T-helper 1 cell treated with Interleukin-12 subunit alpha and Interleukin-12 subunit beta and Interleukin-4 antibody, amounts not matched to agents 30 μg/mL and 1 μg/mL, for 36 hours (primary cell): ENCODE measurements around the gene CEMP1.

Experiments
- H3K27ac Mint-ChIP-seq: one replicate; pipeline ENCODE4 v1.8.0; 2021; ENCODE audit warnings: mild to moderate bottlenecking, mixed read lengths
- H3K27me3 Mint-ChIP-seq: one replicate; pipeline ENCODE4 v1.8.0; 2021; ENCODE audit warnings: low read depth, mixed read lengths
- H3K36me3 Mint-ChIP-seq: one replicate; pipeline ENCODE4 v1.8.0; 2021; ENCODE audit warnings: low read depth, mixed read lengths
- H3K4me1 Mint-ChIP-seq: one replicate; pipeline ENCODE4 v1.8.0; 2021; ENCODE audit warnings: low read depth, mixed read lengths
- H3K4me3 Mint-ChIP-seq: one replicate; pipeline ENCODE4 v1.8.0; 2021; ENCODE audit warnings: mild to moderate bottlenecking, moderate library complexity, mixed read lengths
- H3K9me3 Mint-ChIP-seq: one replicate; pipeline ENCODE4 v1.8.0; 2021; ENCODE audit warnings: mixed read lengths

The CEMP1 gene

DNA sequence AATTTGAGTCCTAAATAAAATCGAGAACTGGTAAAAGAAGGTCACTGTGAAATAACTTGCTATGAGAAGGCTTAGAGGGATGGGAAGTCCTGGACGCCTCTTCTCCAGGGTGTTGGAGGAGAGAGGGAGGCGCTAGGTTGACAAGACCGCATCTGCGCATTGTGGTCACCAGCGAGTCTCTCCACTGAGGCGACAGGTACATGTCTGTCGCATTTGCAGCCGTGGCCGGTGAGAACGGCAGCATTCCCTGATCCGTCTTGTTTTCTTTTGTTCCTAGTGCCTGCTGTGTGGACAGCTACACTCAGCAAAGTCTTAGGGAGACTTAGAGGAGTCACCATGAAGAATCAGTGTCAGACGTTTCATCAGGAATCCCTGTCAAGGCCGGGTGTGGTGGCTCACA is 25.5 kb downstream of the CEMP1 start:
- H3K4me3 Mint-ChIP-seq: no peak overlapping the region
- H3K9me3 Mint-ChIP-seq: no peaks in the 10 kb centered on the region
- H3K4me1 Mint-ChIP-seq: no peaks in the 10 kb centered on the region
- H3K36me3 Mint-ChIP-seq: no peaks in the 10 kb centered on the region
- H3K27me3 Mint-ChIP-seq: no peaks in the 10 kb centered on the region
- H3K27ac Mint-ChIP-seq: no peak overlapping the region

DNA sequence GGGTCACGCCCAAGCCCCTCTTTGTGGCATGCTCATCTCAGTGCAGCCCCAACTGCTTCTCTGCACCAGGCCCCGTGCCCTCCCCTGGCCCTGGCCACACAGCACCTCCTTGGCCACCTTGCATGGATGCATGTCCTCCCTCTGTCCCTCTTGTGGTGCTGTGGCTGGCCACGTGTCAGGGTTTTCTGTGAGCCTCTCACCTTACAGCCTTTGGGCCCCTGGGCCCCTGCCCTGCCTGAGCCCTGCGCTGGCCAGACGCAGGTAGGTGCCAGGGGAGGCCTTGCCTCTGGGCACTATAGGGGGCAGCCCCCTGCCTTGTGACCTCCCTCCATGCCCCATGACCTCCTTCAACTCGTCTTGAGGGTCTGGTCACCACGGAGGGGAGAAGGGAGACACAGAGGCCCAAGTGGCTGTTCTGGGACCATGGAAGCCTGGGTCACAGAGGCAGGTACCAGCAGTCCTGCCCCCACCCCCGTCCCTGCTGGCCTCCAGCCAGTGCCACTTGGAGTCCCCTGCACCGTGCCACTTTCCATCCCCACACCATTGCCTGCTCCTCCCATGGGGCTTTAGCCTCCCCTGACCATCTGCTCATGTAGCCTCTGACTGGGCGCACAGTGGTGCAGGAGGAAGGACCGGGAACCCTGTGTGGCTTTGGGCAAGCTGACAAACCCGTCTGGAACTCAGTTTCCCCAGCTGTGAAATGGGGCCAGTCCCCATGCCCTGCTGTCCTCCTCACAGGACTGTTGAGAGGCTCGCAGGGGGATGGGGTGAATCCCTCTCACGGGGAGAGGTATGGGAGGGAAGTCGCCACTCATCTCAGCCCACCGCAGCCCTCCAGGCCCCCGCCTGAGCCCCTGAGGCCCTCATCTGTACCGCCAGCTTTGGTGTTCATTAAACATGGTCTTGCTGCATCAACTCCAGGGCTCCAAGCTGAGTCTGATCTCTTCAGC is 29.0 kb downstream of the CEMP1 start:
- H3K4me1 Mint-ChIP-seq: no peaks in the 10 kb centered on the region
- no peak overlapping the region for H3K27ac Mint-ChIP-seq
- no peaks in the 10 kb centered on the region for H3K9me3 Mint-ChIP-seq
- no peak overlapping the region for H3K4me3 Mint-ChIP-seq
- H3K36me3 Mint-ChIP-seq: no peaks in the 10 kb centered on the region
- no peaks in the 10 kb centered on the region for H3K27me3 Mint-ChIP-seq

DNA sequence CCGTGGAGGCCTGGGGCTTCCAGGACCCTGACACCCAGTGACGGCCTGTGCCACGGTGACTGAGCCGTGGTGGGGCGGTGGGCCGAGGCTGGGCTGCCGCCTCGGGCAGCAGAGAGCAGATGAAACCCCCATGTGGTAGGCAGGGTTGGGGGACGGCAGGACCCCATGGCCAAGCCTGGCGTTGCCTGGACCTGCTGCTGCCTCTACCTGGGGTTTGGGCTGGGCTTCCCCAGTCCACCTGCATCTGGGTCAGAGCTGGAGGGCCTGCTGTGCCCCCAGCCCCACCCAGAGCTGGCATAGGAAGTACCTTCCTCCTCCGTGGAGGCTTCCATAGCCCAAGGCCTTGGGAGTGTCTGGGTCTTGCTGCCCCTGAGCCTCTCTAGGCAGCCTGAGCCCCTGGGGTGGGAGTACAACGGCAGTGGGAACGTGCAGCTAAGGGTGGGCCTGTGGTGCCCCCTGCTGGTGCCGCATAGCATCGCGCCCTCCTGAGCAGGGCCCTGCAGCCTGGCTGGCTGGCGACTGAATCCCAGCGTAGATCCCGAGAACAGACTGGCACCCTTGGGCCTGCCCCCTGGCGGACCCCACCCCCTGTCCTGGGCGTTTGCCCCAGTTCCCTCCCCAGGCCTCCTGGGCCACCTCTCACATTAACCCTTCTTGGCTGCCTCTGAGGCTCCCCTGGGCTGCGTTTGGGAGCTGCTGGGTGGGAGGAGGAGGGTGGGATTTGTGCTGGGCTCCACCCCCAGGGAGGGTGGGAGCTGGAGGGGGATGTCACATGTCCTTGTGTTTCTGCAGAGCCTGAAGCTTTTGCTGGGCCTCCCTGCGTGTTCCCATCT is 30.1 kb downstream of the CEMP1 start:
- no peaks in the 10 kb centered on the region for H3K9me3 Mint-ChIP-seq
- H3K36me3 Mint-ChIP-seq: no peaks in the 10 kb centered on the region
- H3K4me3 Mint-ChIP-seq: no peak overlapping the region
- H3K27ac Mint-ChIP-seq: no peak overlapping the region
- H3K4me1 Mint-ChIP-seq: no peaks in the 10 kb centered on the region
- H3K27me3 Mint-ChIP-seq: no peaks in the 10 kb centered on the region

DNA sequence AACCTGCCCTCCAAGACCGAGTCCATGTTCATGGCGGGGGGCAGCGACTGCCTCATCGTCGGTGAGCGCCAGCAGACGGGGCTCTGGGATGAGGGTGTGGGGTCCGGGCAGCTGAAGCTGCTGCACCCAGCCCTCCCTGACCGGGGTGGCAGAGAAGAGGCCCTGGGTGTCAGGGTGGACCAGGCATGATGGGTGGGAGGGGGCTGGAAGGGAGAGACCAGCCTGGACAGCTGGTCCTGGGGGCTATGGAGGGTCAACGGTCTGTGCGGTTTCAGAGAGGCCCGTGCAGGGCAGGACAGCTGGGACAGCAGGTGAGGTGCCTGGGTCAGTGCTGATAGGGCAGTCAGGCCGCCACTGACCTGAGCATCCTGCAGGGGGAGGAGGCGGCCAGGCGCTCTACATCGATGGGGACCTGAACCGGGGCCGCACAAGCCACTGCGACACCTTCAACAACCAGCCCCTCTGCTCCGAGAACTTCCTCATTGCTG is 30.7 kb downstream of the CEMP1 start:
- no peak overlapping the region for H3K27ac Mint-ChIP-seq
- no peaks in the 10 kb centered on the region for H3K27me3 Mint-ChIP-seq
- no peaks in the 10 kb centered on the region for H3K36me3 Mint-ChIP-seq
- H3K4me3 Mint-ChIP-seq: no peak overlapping the region
- H3K9me3 Mint-ChIP-seq: no peaks in the 10 kb centered on the region
- H3K4me1 Mint-ChIP-seq: no peaks in the 10 kb centered on the region

DNA sequence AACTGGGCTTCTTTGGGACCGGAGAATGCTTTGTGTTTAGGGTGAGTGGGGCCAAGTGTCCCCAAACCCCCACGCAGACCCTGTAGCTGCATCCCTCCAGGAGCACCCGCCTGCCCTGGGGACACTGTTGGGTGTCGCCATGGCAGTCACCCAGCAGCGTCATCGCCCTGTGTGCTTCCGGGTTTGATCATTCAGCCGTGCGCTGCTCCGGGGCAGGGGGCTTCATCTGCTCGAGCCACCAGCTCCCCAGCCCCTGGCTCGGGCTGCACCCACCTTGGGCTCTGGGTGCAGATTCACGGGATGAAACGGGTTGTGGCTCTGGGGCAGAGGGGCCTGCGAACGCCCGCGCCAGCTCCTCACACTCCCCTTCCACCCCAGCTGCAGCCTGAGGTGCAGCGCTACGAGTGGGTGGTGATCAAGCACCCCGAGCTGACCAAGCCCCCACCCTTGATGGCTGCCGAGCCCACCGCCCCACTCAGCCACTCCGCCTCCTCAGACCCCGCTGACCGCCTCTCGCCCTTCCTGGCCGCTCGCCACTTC is 31.2 kb downstream of the CEMP1 start:
- Mint-ChIP-seq H3K4me1 (no peaks in the 10 kb centered on the region), H3K27ac (no peak overlapping the region), H3K9me3 (no peaks in the 10 kb centered on the region), H3K27me3 (no peaks in the 10 kb centered on the region), H3K4me3 (no peak overlapping the region), H3K36me3 (no peaks in the 10 kb centered on the region)

DNA sequence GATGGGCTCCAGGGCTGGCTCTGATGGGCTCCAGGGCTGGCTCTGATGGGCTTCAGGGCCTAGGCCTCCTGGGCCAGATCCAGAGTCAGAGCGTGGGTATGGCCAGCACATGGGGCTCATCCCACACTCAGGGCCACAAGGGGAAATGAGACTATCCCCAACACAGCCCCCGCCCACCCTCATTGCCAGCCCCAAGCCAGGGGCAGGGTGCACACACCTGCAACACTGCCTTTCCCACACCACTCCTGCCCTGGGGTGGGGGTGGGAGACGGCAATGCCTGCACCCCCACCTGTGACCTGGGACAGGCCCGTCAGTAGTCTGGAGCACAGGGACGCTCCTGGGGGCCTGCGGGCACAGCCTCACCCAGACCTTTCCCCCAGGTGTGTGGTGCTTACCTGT is 31.8 kb downstream of the CEMP1 start:
- Mint-ChIP-seq H3K36me3 (no peaks in the 10 kb centered on the region), H3K27ac (no peak overlapping the region), H3K4me1 (no peaks in the 10 kb centered on the region), H3K9me3 (no peaks in the 10 kb centered on the region), H3K4me3 (no peak overlapping the region), H3K27me3 (no peaks in the 10 kb centered on the region)

DNA sequence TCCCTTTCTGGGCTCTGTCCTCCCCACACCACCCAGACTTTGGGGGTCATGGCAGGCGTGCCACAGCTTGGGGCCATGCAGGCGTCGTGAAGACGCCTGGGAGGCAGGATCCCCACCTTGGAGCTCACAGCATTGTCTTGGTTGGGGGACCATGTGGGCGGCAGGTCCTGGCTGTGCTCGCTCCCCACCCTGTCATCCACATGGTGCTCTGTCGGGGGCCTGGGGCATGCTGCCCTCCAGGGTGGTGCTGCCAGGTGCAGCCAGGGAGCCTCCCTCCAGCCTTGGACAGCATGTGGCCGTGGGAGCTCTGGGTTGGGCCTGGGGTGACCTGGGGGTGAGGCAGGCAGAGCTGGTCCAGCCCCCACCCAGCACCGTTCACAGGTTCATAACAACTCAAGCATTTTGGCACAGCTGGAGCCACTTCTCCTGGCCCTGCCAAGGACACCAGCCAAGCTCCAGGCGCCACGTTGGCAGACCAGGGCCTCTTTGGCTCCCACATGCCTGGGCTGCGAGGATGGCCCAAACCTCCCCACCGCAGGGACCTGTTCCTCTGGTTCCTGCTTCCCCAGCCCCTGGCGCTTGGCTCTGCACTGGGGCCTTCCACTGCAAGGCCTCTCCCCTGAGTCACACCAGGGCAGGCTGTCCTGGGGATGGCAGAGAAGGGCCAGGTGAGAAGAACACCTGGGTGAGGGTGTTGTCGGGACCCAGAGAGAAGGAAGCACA is 32.5 kb downstream of the CEMP1 start:
- no peak overlapping the region for H3K4me3 Mint-ChIP-seq
- H3K9me3 Mint-ChIP-seq: no peaks in the 10 kb centered on the region
- H3K36me3 Mint-ChIP-seq: no peaks in the 10 kb centered on the region
- H3K27me3 Mint-ChIP-seq: no peaks in the 10 kb centered on the region
- no peaks in the 10 kb centered on the region for H3K4me1 Mint-ChIP-seq
- H3K27ac Mint-ChIP-seq: no peak overlapping the region

DNA sequence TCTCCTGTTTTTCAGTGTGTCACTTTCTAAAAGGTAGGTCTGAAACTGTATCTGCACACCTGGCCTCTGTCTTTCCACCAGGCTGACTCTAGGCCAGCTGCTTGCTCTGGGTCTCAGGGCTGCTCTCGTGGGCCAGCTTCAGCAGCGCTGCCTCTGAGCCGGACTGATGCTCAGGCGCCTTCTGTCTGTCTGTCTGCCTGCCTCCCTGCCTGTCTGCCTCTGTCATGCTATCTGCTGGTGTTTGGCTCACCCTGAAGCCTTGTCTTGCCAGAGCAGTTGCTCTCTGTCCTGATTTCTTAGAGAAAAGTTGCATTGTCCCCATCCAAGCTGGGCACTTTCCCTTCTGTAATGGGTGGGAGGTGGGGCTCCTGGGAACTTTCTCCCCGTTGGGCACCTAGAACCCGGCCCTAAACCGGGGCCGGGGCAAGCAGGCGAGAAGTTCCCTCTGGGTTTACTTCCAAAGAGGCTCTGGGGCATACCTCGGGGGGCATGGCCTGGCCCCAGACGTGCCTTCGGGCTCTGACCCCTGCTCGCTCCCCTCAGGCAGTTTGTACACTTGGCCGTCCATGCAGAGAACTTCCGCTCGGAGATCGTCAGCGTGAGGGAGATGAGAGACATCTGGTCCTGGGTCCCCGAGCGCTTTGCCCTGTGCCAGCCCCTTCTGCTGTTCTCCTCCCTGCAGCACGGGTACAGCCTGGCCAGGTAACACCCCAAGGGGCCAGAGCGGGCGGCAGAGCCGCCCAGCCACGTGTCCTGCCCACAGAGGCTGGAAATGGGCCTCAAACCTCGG is 33.3 kb downstream of the CEMP1 start:
- H3K27ac Mint-ChIP-seq: no peak overlapping the region
- no peaks in the 10 kb centered on the region for H3K4me1 Mint-ChIP-seq
- no peaks in the 10 kb centered on the region for H3K36me3 Mint-ChIP-seq
- H3K4me3 Mint-ChIP-seq: no peak overlapping the region
- H3K9me3 Mint-ChIP-seq: no peaks in the 10 kb centered on the region
- no peaks in the 10 kb centered on the region for H3K27me3 Mint-ChIP-seq

DNA sequence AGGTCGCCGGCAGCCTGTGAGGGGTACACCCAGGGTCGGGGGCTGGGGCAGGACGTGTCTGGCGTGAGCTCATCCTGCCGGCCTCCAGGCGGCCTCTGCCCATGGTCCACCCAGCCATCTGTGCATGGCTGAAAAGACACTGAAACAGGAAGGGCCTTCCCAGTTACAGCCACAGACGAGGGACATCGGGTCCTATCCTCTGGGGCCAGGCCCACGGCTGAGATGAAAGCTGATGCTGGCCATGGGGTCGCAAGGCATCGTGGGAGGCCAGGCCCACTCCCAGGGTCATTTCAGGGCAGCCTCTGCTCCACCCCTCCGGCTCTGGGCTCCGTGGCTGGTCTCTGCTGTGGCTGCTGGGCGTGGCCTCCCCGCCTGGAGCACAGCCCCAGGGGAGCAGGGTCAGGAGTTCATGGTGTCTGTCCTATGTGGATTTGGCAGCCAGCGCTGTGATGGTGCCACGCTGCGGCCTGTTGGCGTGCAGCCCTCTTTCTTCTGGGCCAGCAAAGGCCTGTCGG is 34.0 kb downstream of the CEMP1 start:
- no peaks in the 10 kb centered on the region for H3K4me1 Mint-ChIP-seq
- no peak overlapping the region for H3K4me3 Mint-ChIP-seq
- H3K36me3 Mint-ChIP-seq: no peaks in the 10 kb centered on the region
- H3K27ac Mint-ChIP-seq: no peak overlapping the region
- H3K9me3 Mint-ChIP-seq: no peaks in the 10 kb centered on the region
- H3K27me3 Mint-ChIP-seq: no peaks in the 10 kb centered on the region

DNA sequence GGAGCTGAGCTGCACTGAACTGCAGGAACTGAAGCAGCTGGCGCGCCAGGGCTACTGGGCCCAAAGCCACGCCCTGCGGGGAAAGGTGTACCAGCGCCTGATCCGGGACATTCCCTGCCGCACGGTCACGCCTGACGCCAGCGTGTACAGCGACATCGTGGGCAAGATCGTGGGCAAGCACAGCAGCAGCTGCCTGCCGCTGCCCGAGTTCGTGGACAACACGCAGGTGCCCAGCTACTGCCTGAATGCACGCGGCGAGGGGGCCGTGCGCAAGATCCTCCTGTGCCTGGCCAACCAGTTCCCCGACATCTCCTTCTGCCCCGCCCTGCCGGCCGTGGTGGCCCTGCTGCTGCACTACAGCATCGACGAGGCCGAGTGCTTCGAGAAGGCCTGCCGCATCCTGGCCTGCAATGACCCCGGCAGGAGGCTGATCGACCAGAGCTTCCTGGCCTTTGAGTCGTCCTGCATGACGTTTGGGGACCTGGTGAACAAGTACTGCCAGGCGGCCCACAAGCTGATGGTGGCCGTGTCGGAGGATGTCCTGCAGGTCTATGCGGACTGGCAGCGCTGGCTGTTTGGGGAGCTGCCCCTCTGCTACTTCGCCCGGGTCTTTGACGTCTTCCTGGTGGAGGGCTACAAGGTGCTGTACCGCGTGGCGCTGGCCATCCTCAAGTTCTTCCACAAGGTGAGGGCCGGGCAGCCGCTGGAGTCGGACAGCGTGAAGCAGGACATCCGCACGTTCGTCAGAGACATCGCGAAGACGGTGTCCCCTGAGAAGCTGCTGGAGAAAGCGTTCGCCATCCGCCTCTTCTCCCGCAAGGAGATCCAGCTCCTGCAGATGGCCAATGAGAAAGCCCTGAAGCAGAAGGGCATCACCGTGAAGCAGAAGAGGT is 34.7 kb downstream of the CEMP1 start:
- Mint-ChIP-seq H3K36me3 (no peaks in the 10 kb centered on the region), H3K27ac (no peak overlapping the region), H3K27me3 (no peaks in the 10 kb centered on the region), H3K4me3 (no peak overlapping the region), H3K4me1 (no peaks in the 10 kb centered on the region), H3K9me3 (no peaks in the 10 kb centered on the region)

DNA sequence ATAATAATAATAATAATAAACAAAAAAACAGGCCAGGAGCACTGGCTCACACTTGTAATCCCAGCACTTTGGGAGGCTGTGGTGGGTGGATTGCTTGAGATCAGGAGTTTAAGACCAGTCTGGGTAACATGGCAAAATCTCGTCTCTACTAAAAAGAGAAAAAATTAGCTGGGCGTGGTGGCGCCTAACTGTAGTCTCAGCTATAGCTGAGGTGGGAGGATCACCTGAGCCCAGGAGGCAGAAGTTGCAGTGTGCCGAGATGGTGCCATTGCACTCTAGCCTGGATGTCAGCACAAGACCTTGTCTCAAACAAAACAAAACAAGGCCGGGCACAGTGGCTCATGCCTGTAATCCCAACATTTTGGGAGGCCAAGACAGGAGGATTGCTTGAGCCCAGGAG is 36.2 kb downstream of the CEMP1 start:
- H3K36me3 Mint-ChIP-seq: no peaks in the 10 kb centered on the region
- no peak overlapping the region for H3K27ac Mint-ChIP-seq
- no peaks in the 10 kb centered on the region for H3K27me3 Mint-ChIP-seq

DNA sequence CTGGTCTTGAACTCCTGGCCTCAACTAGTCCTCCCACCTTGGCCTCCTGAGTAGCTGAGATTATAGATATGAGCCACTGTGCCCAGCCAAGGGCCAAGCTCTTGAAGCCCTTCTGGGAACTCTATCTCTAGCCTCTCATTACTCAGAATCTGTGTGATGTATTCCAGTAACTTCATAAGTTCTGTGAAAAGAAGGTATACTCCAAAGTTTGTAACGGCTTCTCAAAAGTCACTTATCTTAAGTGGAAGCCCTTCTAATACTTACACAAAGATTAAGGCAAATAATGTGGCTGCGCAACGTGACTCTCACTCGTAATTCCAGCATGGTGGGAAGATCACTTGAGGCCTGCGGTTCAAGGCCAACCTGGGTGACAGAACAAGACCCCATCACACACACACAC is 36.6 kb downstream of the CEMP1 start:
- Mint-ChIP-seq H3K4me1 (no peaks in the 10 kb centered on the region), H3K36me3 (no peaks in the 10 kb centered on the region), H3K27me3 (no peaks in the 10 kb centered on the region), H3K27ac (no peak overlapping the region), H3K4me3 (no peak overlapping the region), H3K9me3 (no peaks in the 10 kb centered on the region)

More for the DNA sequence above, 36.2 kb downstream of the CEMP1 start:
- Mint-ChIP-seq H3K4me3 (no peak overlapping the region), H3K4me1 (no peaks in the 10 kb centered on the region), H3K9me3 (no peaks in the 10 kb centered on the region)

DNA sequence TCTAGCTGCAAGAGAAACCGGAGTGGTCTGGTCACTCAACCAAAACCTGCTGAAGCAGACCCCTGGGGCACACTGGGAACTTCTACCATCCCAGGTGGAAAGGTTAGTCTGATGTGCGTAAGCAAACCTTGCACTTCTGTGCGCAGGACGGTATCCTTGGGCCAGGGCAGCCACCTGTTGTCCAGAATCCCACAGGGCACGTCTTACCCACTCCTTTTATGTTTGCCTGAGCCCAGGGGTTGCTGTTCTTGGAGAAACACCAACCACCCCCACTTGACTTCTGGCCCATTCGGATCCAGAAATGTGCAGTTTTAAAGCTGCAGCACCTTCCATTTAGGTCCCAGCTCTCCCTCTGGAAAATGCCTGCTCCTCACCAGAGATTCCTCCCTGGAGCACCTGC is 37.6 kb downstream of the CEMP1 start:
- no peaks in the 10 kb centered on the region for H3K36me3 Mint-ChIP-seq
- H3K27me3 Mint-ChIP-seq: no peaks in the 10 kb centered on the region
- H3K4me1 Mint-ChIP-seq: no peaks in the 10 kb centered on the region
- no peaks in the 10 kb centered on the region for H3K9me3 Mint-ChIP-seq
- H3K27ac Mint-ChIP-seq: no peak overlapping the region
- no peak overlapping the region for H3K4me3 Mint-ChIP-seq
